CD4-positive, alpha-beta T cell treated with Interleukin-17A for 1 hour (primary cell): ENCODE results near the gene YIF1B.
"Not testable (repeated sequence)": the region's sequence is repeated elsewhere in the genome, so short reads cannot be mapped to it uniquely, and the experiment has no call there.

ENCODE experiments used
- DNase-seq: peaks from one replicate; pipeline ENCODE4 v3.0.0-alpha.2; 2020

YIF1B gene

GRCh38 chr19:38273499-38273898 is 42.2 kb downstream of the YIF1B start:
- DNase-seq, result no peak

- no peak for DNase-seq
Measured at GRCh38 chr19:38270587-38271167, 45.1 kb downstream of the YIF1B start.

- peak; percentile 5 for DNase-seq
Measured at GRCh38 chr19:38268539-38268938, 47.2 kb downstream of the YIF1B start.

GRCh38 chr19:38267761-38268483 is 47.8 kb downstream of the YIF1B start:
- DNase-seq, result no peak

- DNase-seq, result no peak
Measured at GRCh38 chr19:38266981-38267597, 48.7 kb downstream of the YIF1B start.

- DNase-seq, result no peak
Measured at GRCh38 chr19:38265921-38266429, 49.8 kb downstream of the YIF1B start.

- peak; percentile 5 for DNase-seq
Measured at GRCh38 chr19:38265213-38265861, 50.4 kb downstream of the YIF1B start.

- DNase-seq, result no peak
Measured at GRCh38 chr19:38264486-38265212, 51.1 kb downstream of the YIF1B start, which contains the start of gene SPINT2. Gene SPINT2 (plus strand): TSS chr19:38264573. CDS start chr19:38264893, 320 bp downstream.

- DNase-seq, result peak; percentile 86
Measured at GRCh38 chr19:38263689-38264485, 51.9 kb downstream of the YIF1B start.

GRCh38 chr19:38262585-38263268 is 53.0 kb downstream of the YIF1B start:
- DNase-seq, result no peak

GRCh38 chr19:38261942-38262341 is 53.8 kb downstream of the YIF1B start:
- not testable (repeated sequence) for DNase-seq

GRCh38 chr19:38255383-38256014 is 60.2 kb downstream of the YIF1B start:
- DNase-seq, result no peak

- no peak for DNase-seq
Measured at GRCh38 chr19:38253788-38254187, 62.0 kb downstream of the YIF1B start.
